Stomach (tissue), 9 donors: ENCODE measurements around the gene ZNF132. TPM values are rescaled to one million over a fixed set of nuclear protein-coding genes. Genes with fewer than 3 reads are reported as not detected.

Experiments used
- DNase-seq, 2 donors: peaks; one replicate each; pipeline versions ENCODE4 v3.0.0 to v3.0.0-alpha.2; 2013 to 2019
- H3K27ac ChIP-seq, 5 donors: fragments of 200-600 bp in 4 of 5; sonication (generic) in 4 of 5; one replicate each; pipeline ENCODE4 v1.5.1; 2013 to 2019; ENCODE audit warnings: mild to moderate bottlenecking in 1 of 5, moderate library complexity in 1 of 5
- H3K27me3 ChIP-seq, 3 donors: fragments of 200-600 bp; sonication (generic); one replicate each; pipeline ENCODE4 v1.5.1; 2017 to 2019; ENCODE audit warnings: mixed run types in 1 of 3
- H3K36me3 ChIP-seq, 4 donors: fragments of 200-600 bp; sonication (generic); 1 replicate in 3 of 4; 2 replicates in 1 of 4; pipeline ENCODE4 v1.5.1; 2016 to 2019
- H3K4me1 ChIP-seq, 4 donors: fragments of 200-600 bp; sonication (generic); one replicate each; pipeline ENCODE4 v1.5.1; 2016 to 2019
- H3K4me3 ChIP-seq, 4 donors: fragments of 200-600 bp; sonication (generic) in 3 of 4; one replicate each; pipeline ENCODE4 v1.5.1; 2016 to 2019; ENCODE audit warnings: mild to moderate bottlenecking in 1 of 4
- H3K9me3 ChIP-seq, 4 donors: fragments of 200-600 bp; sonication (generic); one replicate each; pipeline ENCODE4 v1.5.1; 2016 to 2019
- EP300 ChIP-seq: sonication (generic); formaldehyde crosslinking; IDR thresholded peaks from one replicate; pipeline ENCODE4 v1.6.1; 2017; ENCODE audit warnings: antibody characterized with exemption
- POLR2A ChIP-seq, 4 donors: fragments of 450-650 bp; IDR thresholded peaks; one replicate each; pipeline ENCODE4 v1.6.1; 2016; ENCODE audit warnings: antibody characterized with exemption in 4 of 4, control low read depth in 2 of 4, mild to moderate bottlenecking in 1 of 4, moderate library complexity in 1 of 4
- POLR2AphosphoS5 ChIP-seq, 3 donors: sonication (generic); formaldehyde crosslinking; IDR thresholded peaks; one replicate each; pipeline ENCODE4 v1.6.1; 2016; ENCODE audit warnings: antibody characterized with exemption in 3 of 3
- WGBS, 5 donors: extraction: QIAGEN DNeasy Blood & Tissue Kit in 3 of 5; methylation state at CpG; one replicate each; pipeline versions ENCODE4 v1.1.5 to v1.1.7; 2013 to 2018; 5-methylcytosine and 5-hydroxymethylcytosine counted together
- intact Hi-C: fragments of 100-400 bp; cut with DNase I; formaldehyde crosslinking; loops from one replicate; pipeline ENCODE4 v1.15.1; 2023; ENCODE audit warnings: low total_unique reads
- polyA plus RNA-seq, 3 donors: library from polyadenylated mRNA; stranded (reverse); fragments of 200-250 nt; gene quantifications; one replicate each; pipeline ENCODE4 v1.2.3, GENCODE V29; 2013
- total RNA-seq, 5 donors: library from RNA; depleted of rRNA; stranded (reverse); fragments of >200 nt; gene quantifications; one replicate each; pipeline versions ENCODE4 v1.1.0 to v1.2.3, GENCODE V29; 2014 to 2016
- TF ChIP-seq, protein P1 (sequence below), 7 experiments: fragments of 450-650 bp in 4 of 7; fragments of 200-600 bp in 3 of 7; sonication (generic) in 3 of 7; IDR thresholded peaks; one replicate each; pipeline ENCODE4 v1.5.1; 2016 to 2019; ENCODE audit warnings: antibody characterized with exemption in 7 of 7, control low read depth in 2 of 7, mild to moderate bottlenecking in 1 of 7
- donor health status: healthy with polysubstance abuse.
- donor health status: Bipolar disorder and iron deficiency.
- donor health status: healthy.

The ZNF132 gene
- total and polyA plus RNA-seq, 8 donors = 0.68 to 8.9 (median 4.6) TPM

DNA sequence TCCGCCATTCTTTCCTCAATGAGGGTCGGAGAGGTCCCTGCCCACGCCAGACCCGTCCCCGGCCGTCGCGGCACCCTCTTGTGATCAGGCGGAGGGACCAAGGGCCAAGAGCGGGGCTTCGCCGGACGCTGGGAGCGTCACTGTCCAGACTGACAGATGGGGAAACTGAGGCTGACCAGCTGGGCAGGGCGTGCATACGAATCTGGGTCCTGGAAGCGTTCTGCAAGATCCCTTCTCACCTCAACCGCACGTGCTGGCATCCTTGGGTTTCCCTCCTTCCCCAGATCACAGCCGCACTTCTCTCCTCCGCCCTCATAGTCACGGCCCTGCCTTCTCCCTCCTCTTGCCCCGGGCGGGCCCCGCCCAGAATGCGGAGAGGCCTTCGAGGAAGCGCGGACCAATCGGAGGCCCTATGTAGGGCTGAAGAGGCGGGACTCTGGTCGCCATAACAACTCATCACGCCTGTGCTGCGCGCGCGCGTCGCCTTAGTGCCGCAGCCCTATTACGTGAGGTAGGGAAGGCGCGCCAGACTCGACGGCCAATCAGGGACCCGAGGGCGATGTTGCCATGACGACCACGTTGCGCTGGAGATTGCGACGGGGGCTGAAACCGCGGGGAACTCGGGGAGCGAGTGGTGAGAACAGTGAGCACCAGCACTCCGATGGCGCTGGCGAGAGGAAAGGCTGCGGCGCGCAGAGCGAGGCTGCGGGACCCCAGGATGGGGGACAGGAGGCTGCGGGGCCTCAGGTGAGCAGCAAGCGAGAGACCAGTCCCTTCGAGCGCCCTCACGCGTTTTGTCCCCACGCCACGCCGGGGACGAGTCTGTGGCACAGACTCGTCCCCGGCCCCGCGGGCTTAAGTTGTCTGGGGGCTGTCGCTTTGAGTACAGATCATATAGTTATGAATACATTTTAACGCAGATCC lies 38.8 kb downstream of the ZNF132 start:
- 2 to 3% (median 2%) methylated on average over 51 to 80 of the region's 80 CpGs for WGBS, 5 donors
- Histone ChIP-seq H3K27me3 (peaks cover 6 to 24% (median 9%) of the 10 kb centered on the region in 3 donors), H3K4me1 (peaks cover 21 to 37% (median 25%) of the 10 kb centered on the region in 4 donors), H3K27ac (peak overlapping the region; percentile 67 to 88 (median 85)), H3K36me3 (no peaks in the 10 kb centered on the region), H3K9me3 (no peaks in the 10 kb centered on the region), H3K4me3 (peak overlapping the region; percentile 58 to 71 (median 60))
- TF ChIP-seq, protein P1, sequence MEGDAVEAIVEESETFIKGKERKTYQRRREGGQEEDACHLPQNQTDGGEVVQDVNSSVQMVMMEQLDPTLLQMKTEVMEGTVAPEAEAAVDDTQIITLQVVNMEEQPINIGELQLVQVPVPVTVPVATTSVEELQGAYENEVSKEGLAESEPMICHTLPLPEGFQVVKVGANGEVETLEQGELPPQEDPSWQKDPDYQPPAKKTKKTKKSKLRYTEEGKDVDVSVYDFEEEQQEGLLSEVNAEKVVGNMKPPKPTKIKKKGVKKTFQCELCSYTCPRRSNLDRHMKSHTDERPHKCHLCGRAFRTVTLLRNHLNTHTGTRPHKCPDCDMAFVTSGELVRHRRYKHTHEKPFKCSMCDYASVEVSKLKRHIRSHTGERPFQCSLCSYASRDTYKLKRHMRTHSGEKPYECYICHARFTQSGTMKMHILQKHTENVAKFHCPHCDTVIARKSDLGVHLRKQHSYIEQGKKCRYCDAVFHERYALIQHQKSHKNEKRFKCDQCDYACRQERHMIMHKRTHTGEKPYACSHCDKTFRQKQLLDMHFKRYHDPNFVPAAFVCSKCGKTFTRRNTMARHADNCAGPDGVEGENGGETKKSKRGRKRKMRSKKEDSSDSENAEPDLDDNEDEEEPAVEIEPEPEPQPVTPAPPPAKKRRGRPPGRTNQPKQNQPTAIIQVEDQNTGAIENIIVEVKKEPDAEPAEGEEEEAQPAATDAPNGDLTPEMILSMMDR (IDR thresholded peaks at IDR 0.05) = no peak
- peak; percentile 54 to 92 (median 86) for TF ChIP-seq POLR2AphosphoS5 (IDR thresholded peaks at IDR 0.05)
- no peak for TF ChIP-seq EP300
- TF ChIP-seq POLR2A (IDR thresholded peaks at IDR 0.05) = peak in 2 of 4 donors; percentile 32 to 59
- peak; percentile 100 for DNase-seq
- intact Hi-C loops = no loop called here

DNA sequence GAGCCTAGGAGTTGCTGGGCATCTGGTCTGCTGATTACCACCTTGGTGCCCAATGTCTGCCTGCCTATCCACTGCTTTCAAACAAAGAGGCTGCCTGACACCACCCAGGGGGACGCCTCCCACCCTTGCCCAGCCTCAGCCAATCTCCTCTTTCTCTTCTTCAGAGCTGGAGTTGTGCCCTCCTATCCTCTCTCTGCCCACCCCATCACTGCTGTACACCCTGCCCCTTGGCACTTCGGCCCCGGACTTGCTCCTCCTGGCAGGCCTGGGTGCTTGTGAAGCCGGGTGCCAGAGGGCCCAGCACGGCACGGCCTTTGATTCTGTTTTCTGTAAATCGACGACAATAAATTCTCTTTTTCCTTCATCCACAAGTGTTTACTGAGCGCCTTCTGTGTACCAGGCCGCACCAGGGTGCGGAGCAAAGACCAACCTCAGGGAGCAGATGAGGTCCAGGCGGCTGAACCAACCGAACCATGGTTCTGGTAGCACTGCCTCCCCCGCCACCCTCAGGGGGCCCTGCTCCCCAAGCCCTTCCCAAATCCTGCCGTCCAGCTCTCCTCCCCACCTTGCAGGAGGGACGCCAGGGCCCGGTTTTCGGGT lies 39.5 kb downstream of the ZNF132 start:
- Histone ChIP-seq H3K36me3 (peaks cover 0 to under 1% (median 0%) of the 10 kb centered on the region in 4 donors), H3K9me3 (no peaks in the 10 kb centered on the region), H3K4me1 (peaks cover 28 to 45% (median 33%) of the 10 kb centered on the region in 4 donors), H3K27ac (peak overlapping the region in 3 of 5 donors; percentile 53 to 88 (median 56)), H3K27me3 (peaks cover 6 to 31% (median 13%) of the 10 kb centered on the region in 3 donors), H3K4me3 (peak overlapping the region; percentile 58 to 71 (median 60))
- intact Hi-C loops = no loop called here
- peak in 1 of 2 donors; percentile 20 for DNase-seq
- WGBS, 5 donors = 38 to 50% (median 46%) methylated on average over 18 of the region's 18 CpGs
- TF ChIP-seq POLR2AphosphoS5 (IDR thresholded peaks at IDR 0.05) (no peak), POLR2A (IDR thresholded peaks at IDR 0.05) (no peak), EP300 (no peak)
- TF ChIP-seq, protein P1 (IDR thresholded peaks at IDR 0.05) = no peak

DNA sequence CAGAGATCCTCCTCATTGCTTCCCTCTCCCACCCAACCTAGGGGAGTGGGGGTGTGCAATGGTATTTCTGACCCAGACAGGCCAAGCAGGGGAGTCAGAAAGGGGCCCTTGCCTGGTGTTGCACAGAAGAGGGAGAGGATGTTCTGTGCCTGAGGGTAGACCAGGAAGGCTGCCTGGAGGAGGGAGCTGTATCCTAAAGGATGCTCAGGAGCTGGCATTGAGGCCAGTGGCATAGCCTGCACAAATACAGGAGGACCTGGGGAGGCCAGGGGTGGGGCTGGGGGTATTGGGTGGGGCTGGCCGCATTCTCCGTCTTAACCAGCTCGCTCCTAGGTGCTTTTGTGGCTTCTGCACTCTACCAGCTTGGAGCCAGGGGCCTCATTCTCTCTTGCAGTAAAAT lies 40.0 kb downstream of the ZNF132 start:
- intact Hi-C loops = no loop called here
- DNase-seq = no peak

DNA sequence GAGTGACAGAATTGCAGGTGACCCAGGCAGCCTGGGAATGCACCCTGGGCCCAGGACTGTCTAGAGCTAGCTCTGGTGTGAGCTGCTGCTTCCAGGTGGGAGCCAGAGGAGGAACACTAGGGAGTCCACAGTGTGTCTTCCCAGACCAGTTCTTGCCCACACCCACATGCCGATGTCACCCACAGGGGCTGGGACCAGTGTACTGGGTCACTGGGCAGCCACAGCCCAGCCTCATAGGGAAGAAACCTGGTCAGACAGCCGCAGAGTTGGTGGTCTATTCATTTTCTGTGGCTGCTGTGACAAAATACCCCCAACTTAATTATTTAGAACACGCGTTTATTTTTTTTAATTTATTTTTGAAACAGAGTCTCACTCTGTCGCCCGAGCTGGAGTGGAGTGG lies 41.4 kb downstream of the ZNF132 start:
- peaks cover 29 to 57% (median 34%) of the 10 kb centered on the region in 4 donors for H3K4me1 ChIP-seq
- no peak overlapping the region for H3K4me3 ChIP-seq
- peaks cover 16 to 19% (median 17%) of the 10 kb centered on the region in 4 donors for H3K36me3 ChIP-seq
- TF ChIP-seq POLR2A (IDR thresholded peaks at IDR 0.05) (no peak), POLR2AphosphoS5 (IDR thresholded peaks at IDR 0.05) (no peak), EP300 (no peak)
- TF ChIP-seq, protein P1 (IDR thresholded peaks at IDR 0.05) = no peak
- WGBS, 5 donors = 91 to 97% (median 95%) methylated on average over 6 of the region's 6 CpGs
- no peaks in the 10 kb centered on the region for H3K9me3 ChIP-seq
- no peak for DNase-seq
- intact Hi-C loops = no loop called here
- H3K27me3 ChIP-seq = peaks cover 6 to 38% (median 13%) of the 10 kb centered on the region in 3 donors
- H3K27ac ChIP-seq = no peak overlapping the region

More for the DNA sequence above, 40.0 kb downstream of the ZNF132 start:
- peaks cover 6 to 37% (median 13%) of the 10 kb centered on the region in 3 donors for H3K27me3 ChIP-seq
- 90 to 96% (median 94%) methylated on average over 2 to 3 of the region's 3 CpGs for whole genome bisulfite sequencing, 5 donors
- no peaks in the 10 kb centered on the region for H3K9me3 ChIP-seq
- H3K4me1 ChIP-seq = peaks cover 29 to 50% (median 34%) of the 10 kb centered on the region in 4 donors
- TF ChIP-seq POLR2AphosphoS5 (IDR thresholded peaks at IDR 0.05) = no peak
- TF ChIP-seq EP300 = no peak
- TF ChIP-seq POLR2A (IDR thresholded peaks at IDR 0.05) = no peak
- TF ChIP-seq, protein P1 (IDR thresholded peaks at IDR 0.05) = no peak
- no peak overlapping the region for H3K4me3 ChIP-seq
- H3K36me3 ChIP-seq = peaks cover 2 to 5% (median 4%) of the 10 kb centered on the region in 4 donors
- no peak overlapping the region for H3K27ac ChIP-seq
